ENCODE data around the gene TXLNG.

TXLNG gene

DNA sequence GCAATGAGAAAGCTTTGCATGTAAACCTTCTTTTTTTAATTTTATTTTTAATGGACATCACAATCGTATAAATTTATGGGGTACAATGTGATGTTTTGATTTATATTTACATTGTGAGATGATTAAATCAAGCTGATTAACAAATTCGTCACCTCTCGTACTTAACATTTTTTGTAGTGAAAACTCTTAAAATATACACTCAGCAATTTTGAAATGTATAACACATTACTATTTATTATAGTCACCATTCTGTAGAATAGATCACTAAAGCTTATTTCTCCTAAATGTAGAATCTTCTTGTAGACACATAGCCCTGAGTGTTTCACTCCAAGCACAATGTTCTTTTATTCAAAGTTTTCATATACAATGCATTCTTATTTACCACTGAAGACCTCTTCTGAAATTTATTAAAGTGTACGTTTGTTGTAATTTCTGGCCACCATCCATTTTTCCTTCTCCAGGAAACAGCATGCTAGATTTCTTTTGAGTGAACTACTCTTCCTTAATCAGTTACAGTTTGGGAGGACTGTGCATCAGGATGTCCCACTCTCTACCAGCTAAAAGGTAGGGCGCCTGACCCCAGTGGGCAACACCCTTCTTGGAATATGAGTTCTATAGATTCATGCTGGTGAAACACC lies 88.3 kb downstream of the TXLNG start:
- DNase-seq (ENCODE audit: low read depth in 2 of 2), result no peak

DNA sequence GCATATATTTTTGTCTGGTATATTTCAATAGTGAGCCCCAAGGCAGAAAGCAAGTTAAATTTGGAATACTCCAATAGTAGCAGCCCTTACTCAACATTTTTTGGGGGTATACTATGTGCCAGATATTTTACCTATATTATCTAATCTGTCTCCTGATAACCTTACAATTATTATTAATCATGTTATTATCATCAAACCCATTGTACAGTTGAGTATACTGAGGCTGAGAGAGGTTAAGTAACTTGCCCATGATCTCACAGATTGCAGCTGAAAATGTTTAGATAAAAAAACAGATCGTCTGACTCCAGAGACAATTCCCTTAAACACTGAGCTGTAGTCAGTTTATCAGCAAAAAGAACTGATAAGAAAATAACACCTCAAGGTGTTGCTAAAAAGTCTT lies 90.4 kb downstream of the TXLNG start:
- DNase-seq (ENCODE audit: low read depth in 2 of 2), result no peak

DNA sequence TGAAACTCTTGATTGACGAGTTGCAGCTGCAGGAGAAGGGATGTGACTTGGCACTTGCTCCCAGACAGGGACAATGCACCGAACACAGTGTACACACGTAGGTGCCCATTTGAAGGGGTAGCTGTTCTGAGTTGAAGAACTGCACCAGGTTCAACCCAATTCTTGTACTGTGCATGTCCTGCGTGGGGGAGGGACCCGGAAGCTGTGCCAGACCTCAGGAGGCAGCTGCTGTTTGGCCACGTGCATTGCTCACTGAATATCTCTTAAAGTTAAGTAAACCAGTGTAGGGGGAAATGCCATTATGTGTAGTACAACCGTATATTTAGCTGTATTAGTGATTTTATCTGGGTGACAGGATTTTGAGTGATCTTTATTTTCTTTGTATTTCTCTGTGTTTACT lies 95.9 kb downstream of the TXLNG start:
- DNase-seq (ENCODE audit: low read depth in 2 of 2), result no peak

DNA sequence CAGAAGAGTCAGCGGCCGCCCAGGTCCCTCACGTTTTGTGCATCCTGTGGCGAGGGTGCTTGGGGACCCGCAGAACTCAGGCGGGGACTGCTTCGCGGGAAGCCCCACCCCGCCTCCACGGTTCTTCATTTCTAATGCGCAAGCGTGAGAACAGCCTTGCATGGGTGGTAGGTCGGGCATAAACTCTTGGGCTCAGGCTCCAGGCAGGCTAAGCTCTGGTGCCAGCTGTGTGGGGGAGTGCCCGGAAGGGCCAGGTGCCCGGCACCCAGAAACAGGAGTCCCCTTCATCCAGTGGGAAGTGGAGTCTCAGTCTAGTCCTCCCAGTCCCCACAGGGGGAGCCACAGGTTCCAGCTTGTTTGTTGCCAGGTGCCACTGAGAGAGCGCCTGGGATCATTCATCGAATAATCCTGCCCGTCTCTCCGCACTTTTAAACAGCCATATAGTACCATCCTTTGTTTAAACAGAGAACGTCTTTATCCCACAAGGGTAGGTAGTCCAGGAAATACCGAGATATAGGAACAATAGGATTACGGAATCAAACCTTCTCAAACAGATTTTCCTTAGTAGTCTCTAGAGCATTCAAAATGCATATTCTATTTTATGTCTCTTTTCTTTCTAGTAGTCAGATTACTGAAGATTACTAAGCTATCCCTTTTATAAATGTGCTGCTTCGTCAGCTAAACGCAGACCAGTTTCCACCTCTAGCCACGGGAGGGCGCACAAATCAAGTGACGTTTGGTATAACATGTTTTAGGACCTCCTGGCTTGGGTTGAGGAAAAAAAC lies 96.6 kb downstream of the TXLNG start:
- peak; percentile 49 to 51 for DNase-seq (ENCODE audit: low read depth in 2 of 2)

DNA sequence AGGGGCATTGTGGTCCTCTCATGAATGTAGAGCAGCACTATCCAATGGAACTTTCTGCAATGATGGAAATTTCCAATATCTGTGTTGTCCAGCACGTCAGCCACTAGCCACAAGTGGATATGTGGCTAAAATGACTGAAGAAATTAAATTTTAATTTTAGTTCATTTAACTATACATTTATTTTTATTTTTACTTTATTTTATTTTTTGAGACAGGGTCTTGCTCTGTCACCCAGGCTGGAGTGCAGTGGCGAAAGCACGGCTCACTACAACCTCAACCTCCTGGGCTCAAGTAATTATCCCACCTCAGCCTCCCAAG lies 97.2 kb downstream of the TXLNG start:
- no peak for DNase-seq (ENCODE audit: low read depth in 2 of 2)

DNA sequence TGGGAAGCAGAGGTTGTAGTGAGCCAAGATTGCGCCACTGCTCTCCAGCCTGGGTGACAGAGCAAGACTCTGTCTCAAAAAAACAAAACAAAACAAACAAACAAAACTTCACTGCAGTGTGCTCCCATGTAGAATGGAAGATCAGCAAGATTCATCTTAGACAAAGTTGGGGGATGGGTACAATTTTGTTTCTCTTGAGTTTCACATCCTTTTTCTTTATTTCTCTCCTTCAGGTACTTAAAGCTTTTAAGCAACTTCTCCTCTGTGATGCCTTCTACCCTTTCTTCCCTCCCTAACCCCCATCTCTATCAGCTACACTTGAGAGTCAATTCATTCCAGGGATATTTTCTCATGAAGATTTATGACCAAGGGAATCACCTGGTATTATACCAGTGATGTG lies 99.4 kb downstream of the TXLNG start:
- no peak for DNase-seq (ENCODE audit: low read depth in 2 of 2)

DNA sequence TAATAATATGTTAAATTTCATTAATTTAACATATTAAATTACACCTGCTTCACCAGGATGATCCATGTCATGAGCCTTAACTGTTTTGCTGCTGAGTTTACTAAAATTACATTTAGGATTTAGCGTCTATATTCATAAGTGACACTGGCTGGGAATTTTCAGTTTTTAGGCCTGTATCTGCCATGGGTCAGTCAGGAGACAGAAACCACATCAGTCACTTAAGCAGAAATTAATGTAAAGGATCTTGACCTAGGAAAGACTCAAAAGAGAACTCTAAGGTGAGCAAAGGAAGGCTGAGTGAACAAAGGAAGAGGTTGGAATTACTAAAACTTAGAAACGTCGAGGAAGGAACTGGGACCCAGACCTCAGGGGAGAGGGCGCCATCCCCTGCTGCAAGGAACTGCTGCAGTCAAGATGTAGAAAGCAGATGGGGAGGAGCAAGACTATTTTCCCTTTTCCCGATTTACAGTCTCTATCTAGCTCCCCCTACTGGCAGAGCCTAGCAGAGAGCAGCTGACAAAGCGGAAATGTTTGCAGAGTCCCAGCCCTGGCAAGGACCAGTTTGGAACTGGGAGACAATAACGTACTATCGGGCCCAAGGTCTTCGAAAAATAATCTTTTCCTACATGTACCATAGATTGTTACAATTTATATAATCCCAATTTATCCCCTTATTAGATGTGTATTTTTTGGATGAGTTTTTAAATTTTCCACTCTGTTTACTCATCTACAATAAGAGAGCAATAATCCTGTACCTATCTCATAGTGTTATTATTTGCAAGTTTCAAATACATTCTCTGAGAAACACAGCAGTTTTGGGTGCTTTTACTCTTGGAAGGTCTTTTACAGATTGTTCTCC lies 106.5 kb downstream of the TXLNG start:
- DNase-seq (ENCODE audit: low read depth in 2 of 2), result peak in 1 of 2 donors; percentile 34
